Measurements from ENCODE around the gene DRG1. TPM values are rescaled to one million over a fixed set of nuclear protein-coding genes. Genes with fewer than 3 reads are reported as not detected.
A peak's percentile ranks its signal among the peaks of the same experiment; 100 is the strongest.
"Not testable (repeated sequence)": the region's sequence is repeated elsewhere in the genome, so short reads cannot be mapped to it uniquely, and the experiment has no call there.

DRG1 gene
- total RNA-seq, 1 donor from 2014 or later = 41.2 TPM

GRCh38 chr22:31442768-31443489 lies 43.5 kb downstream of the DRG1 start:
- peak; percentile 54 for DNase-seq (ENCODE audit: low spot score)

- DNase-seq (ENCODE audit: low spot score) = no peak
These were observed 44.1 kb downstream of the DRG1 start for GRCh38 chr22:31443516-31443915.

- DNase-seq (ENCODE audit: low spot score) = no peak
These were observed 46.2 kb downstream of the DRG1 start for GRCh38 chr22:31445642-31446041.

- DNase-seq (ENCODE audit: low spot score) = no peak
These were observed 46.8 kb downstream of the DRG1 start for GRCh38 chr22:31446208-31446607.

GRCh38 chr22:31446767-31447166 lies 47.4 kb downstream of the DRG1 start:
- DNase-seq (ENCODE audit: low spot score) = no peak

GRCh38 chr22:31447337-31447736 lies 47.9 kb downstream of the DRG1 start:
- no peak for DNase-seq (ENCODE audit: low spot score)

- DNase-seq (ENCODE audit: low spot score) = no peak
These were observed 49.0 kb downstream of the DRG1 start for GRCh38 chr22:31448382-31448781.

- no peak for DNase-seq (ENCODE audit: low spot score)
These were observed 50.1 kb downstream of the DRG1 start for GRCh38 chr22:31449506-31449905.

- peak; percentile 28 for DNase-seq (ENCODE audit: low spot score)
These were observed 52.5 kb downstream of the DRG1 start for GRCh38 chr22:31451709-31452571.

GRCh38 chr22:31461699-31462098 lies 62.3 kb downstream of the DRG1 start:
- DNase-seq (ENCODE audit: low spot score) = no peak

- DNase-seq (ENCODE audit: low spot score) = no peak
These were observed 65.9 kb downstream of the DRG1 start for GRCh38 chr22:31465307-31465706.

GRCh38 chr22:31474743-31475142 lies 75.3 kb downstream of the DRG1 start:
- DNase-seq (ENCODE audit: low spot score) = peak; percentile 19

- DNase-seq (ENCODE audit: low spot score) = no peak
These were observed 76.4 kb downstream of the DRG1 start for GRCh38 chr22:31475800-31476199.

- no peak for DNase-seq (ENCODE audit: low spot score)
These were observed 77.9 kb downstream of the DRG1 start for GRCh38 chr22:31477329-31477728.

GRCh38 chr22:31481129-31481528 lies 81.7 kb downstream of the DRG1 start:
- DNase-seq (ENCODE audit: low spot score) = no peak

GRCh38 chr22:31482470-31482869 lies 83.1 kb downstream of the DRG1 start:
- not testable (repeated sequence) for DNase-seq (ENCODE audit: low spot score)

Other genes starting within 250 kb of the DRG1 start
- 32.0 TPM for gene RNF185, start 239.4 kb upstream of the DRG1 start, total RNA-seq (ENCODE audit: insufficient read depth, low replicate concordance)
- gene LIMK2, start 187.3 kb upstream of the DRG1 start, total RNA-seq (ENCODE audit: insufficient read depth, low replicate concordance) = 56.3 TPM
- 17.3 TPM for gene PIK3IP1, start 107.1 kb upstream of the DRG1 start, total RNA-seq (ENCODE audit: insufficient read depth, low replicate concordance)
- gene PATZ1, start 53.3 kb upstream of the DRG1 start, total RNA-seq (ENCODE audit: insufficient read depth, low replicate concordance) = 9.1 TPM
- gene EIF4ENIF1, start 90.2 kb downstream of the DRG1 start, total RNA-seq (ENCODE audit: insufficient read depth, low replicate concordance) = 6.5 TPM
- 22.1 TPM for gene SFI1, start 96.9 kb downstream of the DRG1 start, total RNA-seq (ENCODE audit: insufficient read depth, low replicate concordance)

Measured in umbilical cord (tissue), 2 donors.